Measurements from ENCODE around the gene SFRP2.

The SFRP2 gene

GRCh38 chr4:153792618-153793247 is 3.9 kb upstream of the SFRP2 start:
- no peak for TF ChIP-seq REST (IDR thresholded peaks at IDR 0.05; ENCODE audit: insufficient read depth in 1 of 2, low read depth in 2 of 2, low read length in 2 of 2)
- TF ChIP-seq SIN3A (IDR thresholded peaks at IDR 0.05; ENCODE audit: borderline replicate concordance, insufficient read depth, low read length), result no peak
- TF ChIP-seq TAF1 (IDR thresholded peaks at IDR 0.05; ENCODE audit: borderline replicate concordance, insufficient read depth, low read length), result no peak
- TF ChIP-seq POLR2AphosphoS5 (IDR thresholded peaks at IDR 0.05; ENCODE audit: low read depth, low read length), result no peak
- TF ChIP-seq FOXP2 (optimal IDR thresholded peaks at IDR 0.05; ENCODE audit: borderline replicate concordance, extremely low read depth, extremely low read length, insufficient read depth), result no peak

GRCh38 chr4:153791746-153792617 is 3.1 kb upstream of the SFRP2 start:
- TF ChIP-seq POLR2AphosphoS5 (IDR thresholded peaks at IDR 0.05; ENCODE audit: low read depth, low read length) (no peak), REST (IDR thresholded peaks at IDR 0.05; ENCODE audit: insufficient read depth in 1 of 2, low read depth in 2 of 2, low read length in 2 of 2) (no peak), SIN3A (IDR thresholded peaks at IDR 0.05; ENCODE audit: borderline replicate concordance, insufficient read depth, low read length) (no peak)

- TF ChIP-seq SIN3A (IDR thresholded peaks at IDR 0.05; ENCODE audit: borderline replicate concordance, insufficient read depth, low read length), result no peak
- TF ChIP-seq POLR2AphosphoS5 (IDR thresholded peaks at IDR 0.05; ENCODE audit: low read depth, low read length), result no peak
- no peak for TF ChIP-seq TAF1 (IDR thresholded peaks at IDR 0.05; ENCODE audit: borderline replicate concordance, insufficient read depth, low read length)
- no peak for TF ChIP-seq FOXP2 (optimal IDR thresholded peaks at IDR 0.05; ENCODE audit: borderline replicate concordance, extremely low read depth, extremely low read length, insufficient read depth)
- TF ChIP-seq REST (IDR thresholded peaks at IDR 0.05; ENCODE audit: insufficient read depth in 1 of 2, low read depth in 2 of 2, low read length in 2 of 2), result no peak
Measured at GRCh38 chr4:153790962-153791551, 2.2 kb upstream of the SFRP2 start.

- TF ChIP-seq FOXP2 (optimal IDR thresholded peaks at IDR 0.05; ENCODE audit: borderline replicate concordance, extremely low read depth, extremely low read length, insufficient read depth) (no peak), TAF1 (IDR thresholded peaks at IDR 0.05; ENCODE audit: borderline replicate concordance, insufficient read depth, low read length) (no peak), SIN3A (IDR thresholded peaks at IDR 0.05; ENCODE audit: borderline replicate concordance, insufficient read depth, low read length) (no peak), REST (IDR thresholded peaks at IDR 0.05; ENCODE audit: insufficient read depth in 1 of 2, low read depth in 2 of 2, low read length in 2 of 2) (no peak), POLR2AphosphoS5 (IDR thresholded peaks at IDR 0.05; ENCODE audit: low read depth, low read length) (no peak)
Measured at GRCh38 chr4:153790500-153790865, 1.6 kb upstream of the SFRP2 start.

Measured in PFSK-1 (cell line).